ENCODE results near the gene TUBB1.
"Not testable (repeated sequence)": the region's sequence is repeated elsewhere in the genome, so short reads cannot be mapped to it uniquely, and the experiment has no call there.

The TUBB1 gene

DNA sequence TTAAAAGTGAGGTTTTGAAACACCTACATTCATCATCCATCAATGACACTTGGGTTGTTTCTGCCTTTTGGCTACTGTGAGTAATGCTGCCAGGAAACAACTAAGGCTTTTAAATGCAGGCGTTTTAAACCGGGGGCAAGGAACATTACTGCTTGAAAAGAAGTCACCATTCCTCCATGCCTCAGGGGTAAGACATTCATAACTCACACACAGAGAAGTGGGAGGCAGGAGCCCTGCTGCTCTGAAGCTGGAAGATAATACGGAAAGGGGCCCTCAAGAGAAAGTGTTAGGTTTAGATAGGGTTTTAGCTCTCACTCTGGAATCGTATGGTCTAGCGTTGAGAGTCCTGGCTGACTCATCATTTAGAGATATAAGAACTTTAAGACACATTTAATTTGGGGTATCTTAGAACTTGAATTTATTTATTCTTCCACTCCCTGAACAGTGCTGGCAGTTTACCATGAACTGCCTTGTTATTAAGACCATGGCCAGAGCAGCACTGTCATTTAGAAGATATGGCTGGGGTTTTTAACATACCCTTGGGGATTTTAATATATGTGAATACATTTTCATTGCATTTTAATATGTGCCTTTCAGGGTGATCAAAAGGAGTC lies 1.8 kb downstream of the TUBB1 start:
- DNase-seq (ENCODE audit: low spot score) = no peak

DNA sequence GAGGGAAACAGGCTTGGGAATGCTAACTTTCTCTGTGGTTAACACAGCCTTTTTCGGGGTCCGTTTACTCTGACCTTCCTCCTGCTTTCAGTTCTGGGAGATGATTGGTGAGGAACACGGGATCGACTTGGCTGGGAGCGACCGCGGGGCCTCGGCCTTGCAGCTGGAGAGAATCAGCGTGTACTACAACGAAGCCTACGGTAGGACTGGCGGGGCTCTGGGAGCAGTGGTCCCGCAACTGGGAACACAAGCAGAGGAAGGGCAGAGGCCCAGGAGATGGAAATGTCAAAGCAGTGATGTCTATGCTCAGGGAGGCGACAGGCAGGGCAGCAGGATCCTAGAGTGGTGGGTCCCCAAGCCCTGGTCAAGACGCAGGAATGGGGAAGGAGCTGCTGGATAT lies 3.5 kb downstream of the TUBB1 start:
- DNase-seq (ENCODE audit: low spot score) = no peak

DNA sequence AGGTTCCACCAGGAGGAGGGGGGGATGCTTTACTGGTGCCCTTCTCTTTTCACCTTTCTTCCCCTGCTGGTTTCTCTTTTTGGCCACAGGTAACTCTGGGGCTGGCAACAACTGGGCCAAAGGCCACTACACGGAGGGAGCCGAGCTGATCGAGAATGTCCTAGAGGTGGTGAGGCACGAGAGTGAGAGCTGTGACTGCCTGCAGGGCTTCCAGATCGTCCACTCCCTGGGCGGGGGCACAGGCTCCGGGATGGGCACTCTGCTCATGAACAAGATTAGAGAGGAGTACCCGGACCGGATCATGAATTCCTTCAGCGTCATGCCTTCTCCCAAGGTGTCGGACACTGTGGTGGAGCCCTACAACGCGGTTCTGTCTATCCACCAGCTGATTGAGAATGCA lies 4.4 kb downstream of the TUBB1 start:
- no peak for DNase-seq (ENCODE audit: low spot score)

DNA sequence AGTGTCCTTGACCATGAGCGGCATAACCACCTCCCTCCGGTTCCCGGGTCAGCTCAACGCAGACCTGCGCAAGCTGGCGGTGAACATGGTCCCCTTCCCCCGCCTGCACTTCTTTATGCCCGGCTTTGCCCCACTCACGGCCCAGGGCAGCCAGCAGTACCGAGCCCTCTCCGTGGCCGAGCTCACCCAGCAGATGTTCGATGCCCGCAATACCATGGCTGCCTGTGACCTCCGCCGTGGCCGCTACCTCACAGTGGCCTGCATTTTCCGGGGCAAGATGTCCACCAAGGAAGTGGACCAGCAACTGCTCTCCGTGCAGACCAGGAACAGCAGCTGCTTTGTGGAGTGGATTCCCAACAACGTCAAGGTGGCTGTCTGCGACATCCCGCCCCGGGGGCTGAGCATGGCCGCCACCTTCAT lies 4.9 kb downstream of the TUBB1 start:
- DNase-seq (ENCODE audit: low spot score) = no peak

DNA sequence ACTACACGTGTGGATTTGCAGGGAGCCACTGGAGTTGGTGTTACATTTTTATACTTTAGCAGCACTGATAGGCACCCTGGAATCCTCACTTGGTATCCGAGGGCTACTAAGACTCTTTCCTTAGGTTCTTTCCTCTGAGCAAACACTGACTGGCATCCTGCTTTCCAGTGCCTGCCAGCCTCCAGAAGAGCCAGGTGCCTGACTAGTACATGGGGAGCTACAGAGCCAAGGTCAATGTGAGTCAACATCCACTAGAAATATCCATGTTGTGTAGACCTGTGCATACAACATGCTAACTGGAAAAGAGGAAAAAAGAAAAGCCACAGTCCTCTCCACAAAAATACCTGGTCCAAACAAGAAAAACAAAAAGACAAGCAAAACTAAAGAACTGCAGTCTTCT lies 5.9 kb downstream of the TUBB1 start:
- no peak for DNase-seq (ENCODE audit: low spot score)

DNA sequence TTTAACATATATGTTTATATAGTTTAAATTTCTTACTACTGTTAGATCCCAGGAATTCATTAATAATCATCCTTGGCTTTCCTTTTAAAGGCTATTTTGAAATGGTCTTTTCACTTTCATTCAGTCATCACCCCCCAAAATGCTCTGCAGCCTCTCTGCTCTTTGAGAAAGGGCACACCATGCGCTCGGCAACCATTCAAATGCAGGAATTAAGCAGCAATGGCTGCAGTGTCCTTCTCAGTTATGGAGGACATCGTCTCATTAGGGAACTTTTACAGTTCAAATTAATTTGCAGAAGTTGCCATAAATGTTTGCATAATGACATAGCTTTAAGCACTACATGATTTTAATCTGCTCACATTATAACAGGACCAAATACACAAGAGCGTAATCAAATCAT lies 6.3 kb downstream of the TUBB1 start:
- no peak for DNase-seq (ENCODE audit: low spot score)

DNA sequence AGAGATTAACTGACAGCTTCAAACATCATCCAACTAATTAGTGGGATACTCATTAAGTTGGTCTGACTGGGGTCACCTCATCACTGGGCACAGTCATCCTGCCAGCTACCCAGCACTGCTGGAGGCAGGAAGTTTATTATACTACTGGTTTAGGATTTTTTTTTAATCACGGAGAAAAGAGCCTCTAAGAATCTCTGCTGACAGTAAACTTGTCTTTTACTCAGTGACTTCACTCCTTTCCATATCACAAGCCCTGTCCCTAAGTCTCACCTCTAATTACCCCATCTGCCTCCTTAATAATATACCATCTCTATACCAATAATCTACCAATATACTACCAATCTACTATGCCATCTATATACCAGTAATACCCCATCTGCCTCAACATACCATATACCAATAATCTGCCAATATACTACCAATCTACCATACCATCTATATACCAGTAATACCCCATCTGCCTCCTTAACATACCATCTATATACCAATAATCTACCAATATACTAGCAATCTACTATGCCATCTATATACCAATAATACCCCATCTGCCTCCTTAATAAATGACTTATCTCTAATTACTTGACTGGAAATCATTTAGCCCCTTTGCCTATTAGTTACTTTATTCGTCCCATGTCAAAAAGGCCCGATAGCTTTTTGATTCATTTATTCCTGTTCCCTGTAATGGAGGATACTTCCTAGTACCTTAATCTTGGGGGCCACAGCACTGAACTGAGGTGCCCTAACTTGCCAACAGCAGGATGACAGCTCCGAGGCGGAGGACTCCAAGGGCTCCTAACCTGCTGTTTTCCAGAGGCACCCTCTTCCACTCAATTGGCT lies 7.9 kb downstream of the TUBB1 start:
- DNase-seq (ENCODE audit: low spot score) = no peak

DNA sequence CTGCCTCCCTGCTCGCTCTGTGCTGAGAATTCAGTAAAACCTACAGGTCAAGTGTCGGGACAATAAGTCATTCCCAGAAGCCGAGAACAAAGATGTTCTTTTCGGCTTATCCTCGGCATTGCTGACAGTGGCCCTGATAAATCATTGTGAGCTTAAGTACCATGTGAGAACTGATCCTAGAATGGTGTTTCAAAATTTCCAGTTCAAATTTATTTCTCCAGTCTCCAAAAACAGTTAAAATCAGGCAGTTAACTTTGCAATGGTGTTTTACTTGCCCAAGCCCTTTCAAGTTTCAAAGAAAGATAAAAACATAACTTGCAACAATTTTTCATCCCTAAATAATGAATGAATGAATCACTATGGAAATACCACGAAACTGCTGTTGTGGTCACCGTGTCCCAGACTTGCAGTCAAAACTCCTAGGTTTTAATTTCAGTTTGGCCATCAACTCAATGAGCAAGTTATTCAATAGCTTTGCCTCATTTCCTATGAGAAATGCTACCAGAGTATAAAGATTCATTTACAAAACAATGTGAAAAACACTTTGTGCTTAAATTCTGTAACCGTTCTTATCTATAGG lies 8.6 kb downstream of the TUBB1 start:
- no peak for DNase-seq (ENCODE audit: low spot score)

DNA sequence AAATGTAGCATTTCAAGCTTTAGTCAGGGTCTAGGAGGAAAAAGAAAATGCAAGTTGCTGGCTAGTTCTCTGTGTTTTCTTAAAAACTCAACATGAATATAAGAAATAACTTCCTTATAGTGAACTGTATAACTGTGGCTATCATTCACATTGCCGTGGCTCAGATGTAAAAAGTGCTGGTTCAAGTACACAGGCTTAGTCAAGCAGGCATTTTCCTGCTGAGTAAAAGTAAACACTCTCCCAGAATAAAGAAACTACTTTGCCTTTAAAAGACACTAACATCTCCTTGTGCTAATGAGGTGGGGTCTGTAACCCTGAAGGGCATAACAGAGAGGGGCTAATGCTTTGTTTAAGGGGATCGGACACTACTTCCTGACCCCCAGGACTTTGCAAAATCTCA lies 9.6 kb downstream of the TUBB1 start:
- no peak for DNase-seq (ENCODE audit: low spot score)

DNA sequence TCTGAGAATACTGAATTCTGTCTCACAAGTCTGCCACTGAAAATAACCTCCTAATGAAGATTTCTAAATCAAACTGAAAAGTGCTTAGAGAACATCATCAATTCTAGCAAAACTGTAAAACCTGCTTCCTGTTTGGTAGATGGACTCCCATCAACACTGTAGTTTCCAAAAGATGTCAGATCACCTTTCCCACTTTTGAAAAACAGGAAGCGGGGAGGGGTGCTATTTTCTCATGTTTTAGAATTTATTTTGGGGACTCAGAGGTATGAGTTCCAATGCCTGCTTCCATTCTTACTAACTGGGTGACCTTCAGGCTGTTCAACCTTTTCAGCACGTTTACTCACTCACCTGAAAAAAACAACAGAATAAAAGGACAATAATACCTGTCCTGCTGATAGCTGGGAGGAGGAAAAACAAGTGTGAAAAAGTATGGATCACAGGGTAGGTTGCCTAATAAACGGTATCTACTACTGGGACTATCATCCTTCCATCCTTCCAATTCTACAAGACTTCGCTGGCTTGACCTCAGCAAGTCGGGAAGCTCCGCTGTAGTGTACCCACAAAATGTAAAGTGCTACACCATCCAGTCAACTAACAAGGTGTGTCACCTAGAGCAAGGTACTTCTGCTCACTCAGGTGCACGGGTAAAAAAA lies 11.8 kb downstream of the TUBB1 start:
- no peak for DNase-seq (ENCODE audit: low spot score)

DNA sequence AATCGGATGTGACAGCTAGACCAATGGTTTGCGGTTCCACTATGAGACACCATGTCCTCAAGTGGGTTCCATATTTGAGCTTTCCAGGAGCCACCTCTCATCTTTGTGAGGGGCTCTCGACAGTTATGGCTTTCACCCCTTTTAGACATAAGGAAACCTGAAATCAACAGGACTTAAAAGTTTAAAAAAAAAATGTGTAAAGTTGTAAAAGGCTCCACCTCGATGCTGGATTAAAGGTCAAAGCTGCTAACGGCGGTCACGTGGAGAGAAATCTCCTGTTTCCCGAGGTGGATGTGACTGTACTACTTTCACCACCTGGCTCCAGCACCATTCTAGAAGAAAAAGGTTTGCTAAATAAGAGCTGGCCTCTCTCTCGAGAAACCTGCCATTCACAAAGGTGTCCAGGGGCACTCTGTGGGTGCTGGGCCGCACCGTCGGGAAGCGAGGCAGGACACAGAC lies 12.4 kb downstream of the TUBB1 start:
- no peak for DNase-seq (ENCODE audit: low spot score)

DNA sequence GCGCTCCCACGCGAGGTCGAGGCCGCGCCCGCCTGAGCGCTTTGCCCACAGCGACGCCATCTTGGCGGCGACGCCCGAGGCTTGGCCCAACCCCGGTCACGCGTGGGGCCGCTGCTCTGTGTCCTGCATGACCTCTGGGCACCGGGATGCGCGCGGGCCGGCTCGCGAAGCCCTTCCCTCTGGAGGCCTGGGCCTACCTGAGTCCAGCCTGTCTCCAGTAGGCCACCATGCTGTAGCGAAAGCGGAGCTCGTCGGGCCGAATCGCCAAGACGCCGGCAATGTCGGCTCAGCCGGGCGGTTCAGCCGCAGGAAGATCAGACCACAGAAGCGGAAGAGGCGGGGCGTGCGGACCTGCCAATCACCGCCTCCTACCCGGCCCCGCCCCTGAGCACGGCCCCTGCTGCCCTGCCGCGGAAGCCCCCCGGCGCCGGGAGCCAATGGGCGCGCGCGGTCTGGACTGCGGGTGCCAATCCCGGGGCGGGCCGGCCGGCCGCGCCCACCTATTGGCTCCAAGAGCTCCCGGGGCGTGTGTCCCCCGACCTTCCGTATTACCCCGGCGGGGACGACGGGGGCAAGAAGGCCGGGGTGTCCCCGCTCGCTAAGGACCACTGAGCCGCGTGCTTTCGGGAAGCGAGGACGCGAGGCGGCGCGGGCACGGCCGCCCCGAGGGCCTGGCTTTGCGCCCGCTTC lies 12.9 kb downstream of the TUBB1 start, which contains the start of gene ATP5F1E:
Gene ATP5F1E, minus strand, starts transcription at position 313 of the 690 bp plus-strand sequence. Its CDS starts 84 bp downstream, at position 229.
- peak; percentile 97 for DNase-seq (ENCODE audit: low spot score)

DNA sequence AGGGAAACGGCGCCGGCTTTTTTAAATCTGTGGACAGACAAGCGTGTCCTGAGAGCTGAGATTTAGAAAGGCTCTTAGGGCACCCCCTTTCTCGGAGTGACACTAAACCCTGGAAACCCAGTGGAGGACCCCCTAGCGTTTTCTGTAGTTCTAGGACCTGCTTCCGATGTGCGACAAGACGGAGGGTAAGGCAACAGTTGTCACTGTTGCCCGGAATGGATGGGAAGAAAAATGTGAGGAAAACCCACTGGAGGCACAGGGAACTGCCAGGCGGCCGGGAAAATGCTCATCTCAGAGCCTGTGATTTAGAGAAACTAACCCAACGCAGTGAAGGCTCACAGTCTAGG lies 13.5 kb downstream of the TUBB1 start:
- DNase-seq (ENCODE audit: low spot score) = no peak

DNA sequence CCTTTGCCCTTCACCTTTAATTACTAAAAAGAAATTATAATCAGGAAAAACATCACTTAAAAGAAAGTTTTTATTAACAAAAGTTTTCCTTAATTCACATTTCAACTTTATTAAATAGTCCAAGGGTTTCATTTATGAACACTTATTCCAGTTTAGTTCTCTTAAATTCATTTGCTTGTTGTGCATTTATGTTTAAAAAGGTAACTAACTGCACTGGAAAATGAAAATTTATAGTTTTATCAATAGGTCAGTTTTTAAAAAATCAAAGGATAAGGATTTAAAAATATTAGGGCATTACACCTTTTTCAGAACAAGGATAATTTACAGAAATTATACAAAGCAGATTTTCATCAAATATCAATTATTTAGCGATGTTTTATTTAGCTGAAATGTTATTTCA lies 13.9 kb downstream of the TUBB1 start:
- DNase-seq (ENCODE audit: low spot score) = no peak

DNA sequence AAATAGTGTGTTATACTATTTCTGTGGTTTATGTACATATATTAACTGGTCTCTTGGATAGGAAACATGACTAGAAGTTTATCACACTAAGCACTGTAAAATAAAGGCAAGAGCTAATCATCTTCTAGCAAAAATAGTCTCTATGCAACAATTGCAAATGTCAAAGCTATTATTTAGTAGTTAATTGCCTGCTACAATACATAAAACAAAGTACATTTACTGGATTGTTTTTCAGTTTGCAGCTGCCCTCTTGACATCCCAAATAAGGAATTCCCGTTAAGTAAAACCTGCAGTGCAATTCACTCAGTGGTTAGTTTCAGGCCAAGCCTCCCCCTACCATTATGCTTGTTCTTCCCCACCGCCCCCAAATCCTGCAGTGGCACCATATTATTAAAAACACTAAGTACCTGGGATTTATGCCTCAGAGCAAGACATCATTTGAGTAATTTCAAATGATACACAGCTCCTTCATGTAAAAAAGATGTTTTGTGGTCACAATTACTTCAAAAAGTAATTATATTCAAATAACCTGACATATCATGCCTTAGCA lies 14.5 kb downstream of the TUBB1 start:
- no peak for DNase-seq (ENCODE audit: low spot score)

DNA sequence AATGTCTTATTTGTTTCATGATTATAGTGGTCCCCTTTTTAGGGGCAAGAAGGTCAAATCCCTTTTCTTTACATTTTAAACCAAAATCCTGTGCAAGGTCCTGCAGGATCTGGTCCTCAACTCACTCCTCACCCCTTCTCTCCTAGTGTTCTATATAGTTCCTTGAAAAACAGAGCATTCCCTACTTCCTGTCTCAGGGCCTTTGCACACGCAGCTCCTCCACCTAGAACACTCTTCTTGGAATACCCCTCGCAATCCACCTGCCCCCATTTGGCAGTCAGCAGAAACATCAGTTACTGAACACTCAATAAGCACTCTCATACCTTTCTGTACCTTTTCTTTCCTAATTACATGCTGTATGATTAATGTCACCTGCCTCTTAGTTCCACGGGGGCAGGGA lies 16.2 kb downstream of the TUBB1 start:
- DNase-seq (ENCODE audit: low spot score) = no peak

DNA sequence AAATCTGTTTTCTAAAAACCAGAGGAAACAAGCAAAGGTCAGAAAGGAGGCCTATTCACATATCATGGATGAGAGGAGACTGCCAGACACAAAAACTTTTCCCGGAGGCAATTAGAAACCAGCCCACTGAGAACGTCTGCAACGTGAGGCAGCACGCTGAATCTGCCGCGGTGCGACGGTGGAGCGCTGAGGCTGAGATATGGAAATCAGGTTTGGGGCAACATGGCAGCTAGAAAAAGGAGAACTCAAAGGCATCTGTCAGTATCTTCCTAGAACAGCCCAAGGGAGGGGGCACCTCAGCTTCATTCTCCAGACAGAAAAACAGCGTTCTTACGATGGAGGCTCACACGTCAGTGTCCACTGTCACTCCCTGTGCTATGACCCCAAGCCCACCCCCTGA lies 18.2 kb downstream of the TUBB1 start:
- DNase-seq (ENCODE audit: low spot score) = no peak

DNA sequence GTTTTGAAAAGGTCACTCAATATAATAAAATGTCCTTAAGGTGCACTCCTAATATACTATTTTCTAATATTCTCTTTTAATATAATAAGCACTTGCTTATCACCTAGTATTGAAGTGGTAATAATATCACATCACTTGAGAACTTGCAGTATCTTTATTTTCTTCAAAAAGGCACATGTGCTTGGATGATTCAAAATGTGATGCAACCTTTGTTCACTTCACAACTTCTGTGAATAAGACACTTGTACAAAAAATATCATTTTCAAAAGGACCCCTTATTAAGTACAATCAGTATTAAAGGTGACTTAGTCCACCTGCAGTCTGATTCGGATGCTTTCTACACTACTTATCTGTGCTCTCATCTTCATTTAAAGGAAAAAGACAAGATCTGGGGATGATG lies 20.0 kb downstream of the TUBB1 start:
- no peak for DNase-seq (ENCODE audit: low spot score)

DNA sequence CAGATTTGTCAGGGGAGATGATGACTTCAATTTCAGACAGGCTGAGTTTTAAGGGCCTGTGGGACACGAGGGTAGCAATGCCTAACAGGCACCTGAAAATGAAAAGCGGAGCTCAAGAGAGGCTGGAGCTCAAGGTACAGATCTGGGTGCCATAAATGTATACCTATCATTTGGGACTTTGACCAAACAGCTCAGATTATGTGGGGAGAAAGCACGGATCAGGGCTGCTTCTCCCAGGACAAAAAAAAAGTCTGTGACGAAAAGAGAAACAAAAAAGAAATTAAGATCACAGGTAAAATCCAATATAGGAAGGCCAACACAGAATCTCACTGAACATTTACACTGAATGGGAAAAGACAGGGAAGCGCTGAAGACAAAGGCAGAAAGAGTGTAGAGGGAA lies 21.4 kb downstream of the TUBB1 start:
- no peak for DNase-seq (ENCODE audit: low spot score)

DNA sequence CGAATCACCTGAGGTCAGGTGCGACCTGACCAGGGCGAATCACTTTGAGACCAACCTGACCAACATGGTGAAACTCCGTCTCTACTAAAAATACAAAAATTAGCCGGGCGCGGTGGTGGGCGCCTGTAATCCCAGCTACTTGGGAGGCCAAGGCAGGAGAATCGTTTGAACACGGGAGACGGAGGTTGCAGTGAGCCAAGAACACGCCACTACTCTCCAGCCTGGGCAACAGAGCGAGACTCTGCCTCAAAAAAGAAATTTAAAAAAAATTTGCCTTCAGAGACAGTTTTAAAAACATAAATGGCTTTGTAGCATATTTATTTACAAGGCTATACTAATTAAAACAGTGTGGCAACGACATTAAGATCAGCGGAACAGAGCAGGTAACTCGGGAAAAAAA lies 22.3 kb downstream of the TUBB1 start:
- DNase-seq (ENCODE audit: low spot score) = not testable (repeated sequence)

DNA sequence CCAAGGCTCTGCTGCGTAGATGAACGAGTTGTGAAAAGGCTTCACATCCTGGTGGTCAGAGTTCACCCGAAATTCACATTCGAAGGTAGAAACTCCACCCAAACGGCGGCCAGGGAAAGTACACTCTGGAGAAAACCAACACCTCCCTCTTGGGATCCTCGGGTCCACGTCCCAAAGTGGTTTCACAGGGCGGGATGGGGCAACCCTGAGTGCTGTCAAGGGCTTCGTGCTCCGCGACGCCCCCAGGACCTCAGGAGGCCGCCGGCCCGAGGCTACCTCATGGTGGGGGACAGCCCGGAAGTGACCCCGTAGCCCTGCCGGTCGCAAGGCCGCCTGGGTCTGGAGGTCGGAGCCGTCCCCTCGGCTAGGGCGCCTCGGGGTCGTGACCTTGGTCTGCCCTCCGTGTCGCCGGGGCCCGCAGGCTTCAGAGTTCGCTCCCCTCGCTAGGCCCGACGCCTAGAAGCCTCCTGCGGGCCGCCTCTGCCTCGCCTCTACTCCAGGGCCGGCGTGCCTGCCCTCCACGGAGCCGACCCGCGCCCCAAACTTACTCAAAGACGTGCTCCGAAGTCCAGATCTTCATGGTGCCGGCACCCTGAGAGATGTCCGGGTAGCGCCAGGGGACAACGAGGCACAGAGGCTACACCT lies 23.0 kb downstream of the TUBB1 start, which contains the start of gene PRELID3B:
Gene PRELID3B, minus strand, starts transcription at position 636 of the 645 bp plus-strand sequence. Its CDS starts 56 bp downstream, at position 580.
- no peak for DNase-seq (ENCODE audit: low spot score)
